Measurements from ENCODE around the gene KCNT1.

Gene KCNT1

GRCh38 chr9:135794057-135794335 is 92.0 kb downstream of the KCNT1 start:
- in situ Hi-C loops (cut with MboI; ENCODE audit: low sequenced_read_pairs), result no loop called here

GRCh38 chr9:135794361-135794885 is 92.4 kb downstream of the KCNT1 start:
- in situ Hi-C loops (cut with MboI; ENCODE audit: low sequenced_read_pairs), result no loop called here

GRCh38 chr9:135795391-135795790 is 93.4 kb downstream of the KCNT1 start:
- in situ Hi-C loops (cut with MboI; ENCODE audit: low sequenced_read_pairs), result no loop called here

GRCh38 chr9:135796784-135797485 is 95.0 kb downstream of the KCNT1 start:
- in situ Hi-C loops (cut with MboI; ENCODE audit: low sequenced_read_pairs), result no loop called here

GRCh38 chr9:135797507-135798262 is 95.7 kb downstream of the KCNT1 start:
- in situ Hi-C loops (cut with MboI; ENCODE audit: low sequenced_read_pairs), result no loop called here

GRCh38 chr9:135798263-135798585 is 96.2 kb downstream of the KCNT1 start:
- in situ Hi-C loops (cut with MboI; ENCODE audit: low sequenced_read_pairs), result no loop called here

- in situ Hi-C loops (cut with MboI; ENCODE audit: low sequenced_read_pairs), result no loop called here
Measured at GRCh38 chr9:135799261-135799660, 97.3 kb downstream of the KCNT1 start.

- in situ Hi-C loops (cut with MboI; ENCODE audit: low sequenced_read_pairs), result no loop called here
Measured at GRCh38 chr9:135801070-135801469, 99.1 kb downstream of the KCNT1 start.

- in situ Hi-C loops (cut with MboI; ENCODE audit: low sequenced_read_pairs), result no loop called here
Measured at GRCh38 chr9:135802876-135803419, 101.0 kb downstream of the KCNT1 start.

GRCh38 chr9:135803441-135803840 is 101.5 kb downstream of the KCNT1 start:
- in situ Hi-C loops (cut with MboI; ENCODE audit: low sequenced_read_pairs), result no loop called here

GRCh38 chr9:135804581-135805421 is 102.8 kb downstream of the KCNT1 start:
- in situ Hi-C loops (cut with MboI; ENCODE audit: low sequenced_read_pairs), result no loop called here

GRCh38 chr9:135805422-135806022 is 103.5 kb downstream of the KCNT1 start:
- in situ Hi-C loops (cut with MboI; ENCODE audit: low sequenced_read_pairs), result no loop called here

- in situ Hi-C loops (cut with MboI; ENCODE audit: low sequenced_read_pairs), result no loop called here
Measured at GRCh38 chr9:135809166-135809565, 107.2 kb downstream of the KCNT1 start.

GRCh38 chr9:135810806-135811575 is 109.0 kb downstream of the KCNT1 start:
- in situ Hi-C loops (cut with MboI; ENCODE audit: low sequenced_read_pairs), result no loop called here

- in situ Hi-C loops (cut with MboI; ENCODE audit: low sequenced_read_pairs), result no loop called here
Measured at GRCh38 chr9:135811801-135812200, 109.8 kb downstream of the KCNT1 start.

GRCh38 chr9:135812961-135813360 is 111.0 kb downstream of the KCNT1 start:
- in situ Hi-C loops (cut with MboI; ENCODE audit: low sequenced_read_pairs), result no loop called here

GRCh38 chr9:135813671-135814290 is 111.8 kb downstream of the KCNT1 start:
- in situ Hi-C loops (cut with MboI; ENCODE audit: low sequenced_read_pairs), result no loop called here

GRCh38 chr9:135814421-135815095 is 112.6 kb downstream of the KCNT1 start:
- in situ Hi-C loops (cut with MboI; ENCODE audit: low sequenced_read_pairs), result no loop called here

GRCh38 chr9:135815413-135815812 is 113.4 kb downstream of the KCNT1 start:
- in situ Hi-C loops (cut with MboI; ENCODE audit: low sequenced_read_pairs), result no loop called here

Data from HL-60/S4 treated with phorbol 12-myristate 13-acetate at 8.2 ng/mL for 4 days and 3 days (cell line).